NCI-H510A (cell line): ENCODE measurements around the gene GBP4.

ENCODE experiments used
- DNase-seq: peaks from one replicate; lab custom pipeline; 2025; lab: John Stamatoyannopoulos, UW

Gene GBP4

DNA sequence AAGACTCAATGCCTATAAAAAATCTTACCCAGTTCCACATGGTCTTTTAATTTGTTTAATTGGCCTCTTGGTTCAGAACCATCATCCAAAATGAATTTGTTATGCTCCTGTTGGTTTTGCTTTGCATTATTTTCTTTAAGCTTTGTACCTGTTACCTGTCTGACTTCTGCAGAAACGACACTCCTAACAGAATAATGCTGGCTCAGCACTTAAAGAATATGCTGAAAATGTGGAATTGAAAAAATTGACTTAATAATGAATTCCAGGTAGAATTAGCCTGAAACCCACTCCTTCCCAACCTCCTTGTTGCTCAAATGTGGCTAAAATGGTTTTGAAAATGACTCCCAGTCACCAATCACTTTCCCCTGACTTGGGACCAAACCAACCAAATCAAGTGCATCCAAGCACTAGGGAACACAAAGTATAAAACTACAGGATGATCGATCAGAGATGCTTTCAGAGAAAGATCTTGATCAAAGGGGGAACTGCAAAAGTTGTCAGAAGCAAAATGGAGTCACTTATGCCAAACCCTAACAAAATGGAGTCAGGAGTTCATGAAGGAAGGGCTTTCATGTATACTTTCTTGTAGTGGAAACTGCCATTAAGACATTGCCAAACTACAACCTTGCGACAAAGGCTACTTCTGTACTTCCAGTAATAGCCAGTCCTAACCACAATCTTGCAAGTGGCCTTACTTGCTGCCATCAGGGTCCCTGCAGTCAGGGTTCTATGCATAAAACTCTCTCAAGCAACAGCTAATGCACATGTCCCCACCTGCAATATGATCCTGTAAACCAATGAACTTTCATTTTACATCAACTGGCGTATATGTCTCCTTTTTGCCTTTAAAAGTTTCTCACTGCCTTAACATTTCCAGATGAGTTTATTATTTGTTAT, 28.3 kb downstream of the GBP4 start:
- no peak for DNase-seq

- DNase-seq = no peak
Measured at GRCh38 chr1:89169166-89169565, 29.6 kb downstream of the GBP4 start.

DNA sequence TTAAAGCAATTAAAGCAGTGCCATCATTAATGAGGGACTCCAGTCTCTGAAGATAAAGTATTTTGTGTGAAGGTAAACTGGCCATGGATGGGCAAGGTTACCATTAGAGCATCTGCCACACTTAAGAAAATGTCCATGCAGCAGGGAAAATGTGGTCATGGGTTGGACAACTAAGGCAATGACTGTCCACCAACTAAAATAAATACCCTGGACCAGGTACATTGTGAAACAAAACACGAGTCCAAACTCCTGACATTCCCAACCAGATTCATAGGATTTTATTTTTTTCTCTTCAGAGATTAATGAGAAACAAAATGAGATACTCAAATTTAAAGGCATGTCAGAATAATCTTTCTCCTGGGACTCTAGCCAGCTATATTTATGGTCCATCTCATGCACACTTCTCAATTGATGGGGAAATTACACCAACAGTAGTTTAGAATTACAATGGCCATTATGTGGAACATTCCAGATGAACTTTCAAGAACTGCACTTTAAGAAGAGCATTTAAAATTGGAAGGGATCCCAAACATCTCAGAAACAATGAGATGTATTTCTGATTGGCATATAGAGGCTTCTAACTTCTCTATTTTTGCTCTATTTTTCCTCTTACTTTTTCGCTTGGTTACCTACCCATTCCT, 31.0 kb downstream of the GBP4 start:
- DNase-seq = no peak

DNA sequence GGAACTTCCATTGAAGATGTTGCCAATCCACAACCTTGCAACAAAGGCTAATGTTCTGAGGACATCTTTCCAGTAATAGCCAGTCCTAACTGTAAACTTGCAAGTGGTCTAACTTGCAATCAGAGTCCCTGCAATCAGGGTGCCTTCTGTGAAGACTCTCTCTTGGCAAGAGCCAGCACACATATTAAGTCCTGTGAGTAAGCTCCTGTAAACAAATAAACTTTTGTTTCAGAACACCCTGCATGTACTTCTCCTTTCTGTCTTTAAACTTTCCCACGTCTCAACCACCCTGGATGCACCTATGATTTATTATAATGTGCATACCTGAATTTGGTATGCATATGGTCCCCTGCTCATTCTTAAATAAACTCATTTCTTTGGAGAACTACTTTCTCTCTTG, 32.0 kb downstream of the GBP4 start:
- no peak for DNase-seq

- DNase-seq = no peak
Measured at GRCh38 chr1:89165811-89166210, 32.9 kb downstream of the GBP4 start.

DNA sequence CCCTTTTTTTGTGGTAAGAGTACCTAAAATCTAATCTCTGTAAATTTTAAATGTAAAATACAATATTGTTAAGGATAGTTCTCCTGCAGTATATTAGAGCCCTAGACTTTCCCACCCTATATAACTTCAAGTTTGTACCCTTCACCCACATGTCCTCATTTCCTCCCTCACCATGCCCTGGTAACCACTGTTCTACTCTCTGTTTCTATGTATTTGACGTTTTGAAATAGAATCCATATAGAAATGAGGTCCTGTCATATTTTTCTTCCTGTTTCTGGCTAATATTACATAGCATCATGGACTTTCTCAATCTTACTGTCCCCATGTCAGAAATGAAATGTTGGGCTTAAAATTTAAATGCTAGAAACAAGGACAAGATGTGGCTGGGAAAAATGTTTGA, 47.7 kb downstream of the GBP4 start:
- DNase-seq = no peak

GRCh38 chr1:89149976-89150375, 48.8 kb downstream of the GBP4 start:
- DNase-seq = no peak

DNA sequence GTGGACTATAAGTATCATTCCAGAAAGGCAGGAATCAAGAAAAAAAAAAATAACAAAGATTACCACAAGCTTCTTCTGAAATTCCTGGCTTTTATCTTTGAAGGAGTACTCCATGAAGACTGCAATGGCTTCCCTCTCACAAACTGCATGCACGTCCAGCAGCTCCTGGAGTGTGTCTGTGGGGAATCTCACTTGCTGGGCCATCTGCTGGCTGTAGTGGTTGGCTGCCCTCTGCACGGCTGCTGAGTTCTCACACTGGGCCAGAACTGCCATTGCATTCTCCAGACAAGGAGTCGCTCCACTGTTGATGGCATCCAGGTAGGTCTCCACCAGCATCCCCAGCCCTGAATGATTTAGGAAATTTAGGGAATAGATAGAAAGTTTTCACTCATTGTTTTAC, 49.5 kb downstream of the GBP4 start:
- no peak for DNase-seq

DNA sequence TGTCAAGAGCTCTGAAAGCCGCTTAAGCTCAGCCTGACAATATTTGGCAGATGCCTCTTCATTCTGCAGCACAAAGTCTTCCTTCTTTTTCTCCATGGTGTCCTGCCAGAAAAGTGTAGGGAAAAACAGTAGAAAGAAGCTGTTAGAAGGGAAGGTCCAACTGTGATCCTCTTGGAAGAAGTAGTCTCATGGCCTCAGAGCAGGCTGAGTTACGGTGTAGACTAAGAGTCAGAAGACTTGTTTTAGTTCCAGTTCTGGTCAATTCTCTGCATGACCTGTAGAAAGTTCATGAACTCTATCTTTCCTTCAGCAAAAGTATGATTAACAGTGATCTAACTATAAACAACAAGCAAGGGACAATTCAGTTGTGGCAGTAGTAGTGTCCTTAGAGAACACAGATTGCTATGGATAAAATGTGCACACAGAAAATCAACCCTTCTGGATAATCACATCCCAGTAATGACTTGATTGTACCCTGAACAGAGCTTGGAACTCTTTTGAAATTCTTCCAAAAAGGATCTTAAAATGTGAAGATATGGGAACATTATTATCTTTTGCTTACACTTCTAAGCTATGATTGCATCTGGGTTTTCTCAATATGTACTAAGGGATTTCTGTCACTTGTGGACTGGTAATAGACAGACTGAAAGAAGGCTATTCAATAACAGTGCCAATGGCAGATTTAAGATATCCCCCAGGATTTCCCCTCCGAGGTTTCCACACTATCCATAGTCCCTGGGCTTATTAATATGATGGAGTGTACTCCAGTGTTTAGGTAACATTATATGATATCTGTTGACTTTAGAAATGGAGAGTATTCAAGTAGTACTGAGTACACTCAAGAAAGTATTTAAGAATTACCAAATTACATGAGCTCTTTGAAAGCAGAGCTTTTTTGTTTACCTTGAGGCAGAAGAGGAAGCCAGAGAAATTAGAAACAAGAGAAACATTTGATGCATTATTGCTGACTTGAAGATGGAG, 50.8 kb downstream of the GBP4 start:
- no peak for DNase-seq

DNA sequence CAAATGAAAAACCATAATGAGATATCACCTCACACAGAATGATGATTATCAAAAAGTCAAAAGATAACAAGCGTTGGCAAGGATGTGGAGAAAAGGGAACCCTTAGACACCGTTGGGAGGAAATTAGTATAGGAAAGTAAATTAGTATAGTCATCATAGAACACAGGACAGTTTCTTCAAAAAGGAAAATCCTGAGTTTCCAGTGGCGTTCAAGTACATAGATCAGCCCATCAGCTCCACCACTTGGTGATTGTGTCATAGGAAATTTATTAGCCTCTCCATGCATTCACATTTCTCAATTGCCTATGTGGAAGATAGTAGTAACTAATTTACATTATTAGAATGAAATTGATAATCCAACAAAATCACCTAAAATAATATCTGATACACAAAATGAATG, 52.0 kb downstream of the GBP4 start:
- no peak for DNase-seq

DNA sequence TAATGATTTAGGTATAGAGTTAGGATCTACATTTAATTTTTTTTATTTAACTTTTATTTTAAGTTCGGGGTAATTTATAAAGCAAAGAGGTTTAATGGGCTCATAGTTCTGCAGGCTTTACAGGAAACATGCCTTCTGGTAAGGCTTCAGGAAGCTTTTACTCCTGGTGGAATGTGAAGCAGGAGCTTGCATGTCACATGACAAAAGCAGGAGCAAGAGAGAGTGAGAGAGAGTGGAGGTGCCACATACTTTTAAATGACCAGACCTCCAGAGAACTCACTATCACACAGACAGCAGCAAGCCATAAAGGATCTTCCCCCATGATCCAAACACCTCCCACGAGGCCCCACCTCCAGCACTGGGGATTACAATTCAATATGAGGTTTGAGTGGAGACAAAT, 55.3 kb downstream of the GBP4 start:
- no peak for DNase-seq

DNA sequence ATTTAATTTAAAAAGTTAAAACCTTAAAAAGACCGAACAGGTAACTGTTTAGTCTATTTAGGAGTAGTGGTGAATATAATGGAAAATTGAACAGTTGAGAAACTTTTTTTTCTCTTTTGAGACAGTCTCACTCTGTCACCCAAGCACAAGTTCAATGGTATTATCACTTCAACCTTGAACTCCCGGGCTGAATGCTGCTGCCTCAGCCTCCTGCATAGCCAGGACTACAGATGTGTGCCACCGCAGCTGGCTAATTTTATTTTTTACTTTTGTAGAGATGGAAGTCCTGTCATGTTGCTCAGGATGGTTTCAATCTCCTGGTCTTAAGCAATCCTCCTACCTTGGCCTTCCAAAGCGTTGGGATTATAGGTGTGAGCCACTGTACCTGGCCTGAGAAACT, 56.6 kb downstream of the GBP4 start:
- no peak for DNase-seq

- no peak for DNase-seq
Measured at GRCh38 chr1:89133747-89134146, 65.0 kb downstream of the GBP4 start.
